Activated CD8-positive, alpha-beta T cell treated with anti-CD3 and anti-CD28 coated beads for 36 hours (primary cell): ENCODE results near the gene TMEM62. TPM values are rescaled to one million over a fixed set of nuclear protein-coding genes. Genes with fewer than 3 reads are reported as not detected.
"Not testable (repeated sequence)": the region's sequence is repeated elsewhere in the genome, so short reads cannot be mapped to it uniquely, and the experiment has no call there.

Experiments used
- ATAC-seq: fragments of 200-7000 bp; cut with Tn5 transposase; one replicate; pipeline ENCODE4 v1.10.0; 2021; ENCODE audit warnings: mild to moderate bottlenecking, moderate library complexity
- CTCF ChIA-PET: fragments of 350-600 bp; sonication (Branson Sonifier 250); formaldehyde crosslinking; loops from one replicate; lab custom pipeline; 2021; ENCODE audit warnings: antibody characterized with exemption; lab: Charles Lee
- POLR2A ChIA-PET: fragments of 350-600 bp; sonication (Branson Sonifier 250); formaldehyde crosslinking; loops from one replicate; lab custom pipeline; 2021; ENCODE audit warnings: antibody characterized with exemption; lab: Charles Lee
- DNase-seq: peaks from one replicate; pipeline ENCODE4 v3.0.0-alpha.2; 2020
- H3K27ac Mint-ChIP-seq: one replicate; pipeline ENCODE4 v1.8.0; 2021; ENCODE audit warnings: mild to moderate bottlenecking, mixed read lengths
- H3K27me3 Mint-ChIP-seq: one replicate; pipeline ENCODE4 v1.8.0; 2021; ENCODE audit warnings: mixed read lengths
- H3K36me3 Mint-ChIP-seq: one replicate; pipeline ENCODE4 v1.8.0; 2021; ENCODE audit warnings: low read depth, mixed read lengths
- H3K4me1 Mint-ChIP-seq: one replicate; pipeline ENCODE4 v1.8.0; 2021; ENCODE audit warnings: low read depth, mixed read lengths
- H3K4me3 Mint-ChIP-seq: one replicate; pipeline ENCODE4 v1.8.0; 2021; ENCODE audit warnings: mild to moderate bottlenecking, moderate library complexity, mixed read lengths
- H3K9me3 Mint-ChIP-seq: one replicate; pipeline ENCODE4 v1.8.0; 2021; ENCODE audit warnings: mixed read lengths
- intact Hi-C: fragments of 100-400 bp; cut with micrococcal nuclease; formaldehyde crosslinking; loops from one replicate; pipeline ENCODE4 v1.10.0; 2022
- total RNA-seq, 2 experiments: library from RNA; stranded (reverse); gene quantifications; one replicate each; pipeline ENCODE4 v1.2.3, GENCODE V29; 2021
- TF ChIP-seq, protein P1 (sequence below): fragments of 200-600 bp; IDR thresholded peaks from one replicate; pipeline ENCODE4 v1.8.0; 2022; ENCODE audit warnings: antibody characterized with exemption, mild to moderate bottlenecking

The TMEM62 gene
- total RNA-seq, 2 experiments from 2014 or later: 10.5 to 11.6 TPM

DNA sequence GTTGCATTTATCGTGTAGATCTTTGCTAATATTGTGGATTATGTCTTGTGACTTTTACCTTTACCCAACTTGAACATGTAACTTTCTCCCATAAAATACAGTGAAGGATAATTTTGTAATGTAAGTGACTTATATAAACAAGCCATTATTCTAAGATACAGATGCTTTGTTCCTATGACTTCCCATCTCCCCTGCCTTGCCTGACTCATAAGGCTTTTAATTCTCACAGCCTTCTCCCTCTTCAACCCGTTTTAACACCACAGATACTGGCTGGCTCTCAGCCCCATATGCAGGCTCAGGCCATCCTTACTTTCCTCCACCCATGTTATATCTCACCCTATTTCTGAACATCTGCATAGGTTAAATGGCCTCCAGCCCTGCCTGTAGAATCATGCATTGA is 55.9 kb downstream of the TMEM62 start:
- intact Hi-C loops: no loop called here
- no peaks in the 10 kb centered on the region for H3K9me3 Mint-ChIP-seq
- H3K4me1 Mint-ChIP-seq: peaks cover 28% of the 10 kb centered on the region
- peaks cover 24% of the 10 kb centered on the region for H3K36me3 Mint-ChIP-seq
- no peaks in the 10 kb centered on the region for H3K27me3 Mint-ChIP-seq
- ChIA-PET POLR2A (no interaction called here), CTCF (interaction anchor here (1.4 kb wide), 1 partner anchor 36 kb away, joined by 4 read pairs; no protein-coding TSS in a partner anchor)
- DNase-seq: no peak
- H3K27ac Mint-ChIP-seq: no peak overlapping the region
- TF ChIP-seq, protein P1, sequence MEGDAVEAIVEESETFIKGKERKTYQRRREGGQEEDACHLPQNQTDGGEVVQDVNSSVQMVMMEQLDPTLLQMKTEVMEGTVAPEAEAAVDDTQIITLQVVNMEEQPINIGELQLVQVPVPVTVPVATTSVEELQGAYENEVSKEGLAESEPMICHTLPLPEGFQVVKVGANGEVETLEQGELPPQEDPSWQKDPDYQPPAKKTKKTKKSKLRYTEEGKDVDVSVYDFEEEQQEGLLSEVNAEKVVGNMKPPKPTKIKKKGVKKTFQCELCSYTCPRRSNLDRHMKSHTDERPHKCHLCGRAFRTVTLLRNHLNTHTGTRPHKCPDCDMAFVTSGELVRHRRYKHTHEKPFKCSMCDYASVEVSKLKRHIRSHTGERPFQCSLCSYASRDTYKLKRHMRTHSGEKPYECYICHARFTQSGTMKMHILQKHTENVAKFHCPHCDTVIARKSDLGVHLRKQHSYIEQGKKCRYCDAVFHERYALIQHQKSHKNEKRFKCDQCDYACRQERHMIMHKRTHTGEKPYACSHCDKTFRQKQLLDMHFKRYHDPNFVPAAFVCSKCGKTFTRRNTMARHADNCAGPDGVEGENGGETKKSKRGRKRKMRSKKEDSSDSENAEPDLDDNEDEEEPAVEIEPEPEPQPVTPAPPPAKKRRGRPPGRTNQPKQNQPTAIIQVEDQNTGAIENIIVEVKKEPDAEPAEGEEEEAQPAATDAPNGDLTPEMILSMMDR: no peak
- ATAC-seq: no peak
- no peak overlapping the region for H3K4me3 Mint-ChIP-seq

DNA sequence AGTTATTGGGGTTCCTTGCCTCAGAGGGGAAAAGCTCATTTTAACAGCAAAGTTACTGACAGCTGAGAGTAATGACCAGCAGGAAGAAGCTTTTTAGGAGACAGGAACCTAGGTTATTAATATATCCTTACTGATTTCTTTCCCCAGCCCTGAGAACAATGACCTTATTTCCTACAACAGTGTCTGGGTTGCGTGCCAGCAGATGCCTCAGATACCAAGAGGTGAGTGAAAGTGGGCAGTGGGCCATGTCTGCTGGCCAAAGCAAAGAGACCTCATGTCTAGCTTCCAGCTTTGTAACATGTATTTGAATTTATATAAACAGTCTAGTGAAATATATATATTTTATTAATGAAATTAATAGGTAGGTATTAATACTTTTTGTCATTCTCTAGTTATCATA is 56.8 kb downstream of the TMEM62 start:
- TF ChIP-seq, protein P1: no peak
- Mint-ChIP-seq H3K4me1 (peaks cover 25% of the 10 kb centered on the region), H3K36me3 (peaks cover 24% of the 10 kb centered on the region), H3K9me3 (no peaks in the 10 kb centered on the region), H3K27ac (no peak overlapping the region), H3K27me3 (no peaks in the 10 kb centered on the region), H3K4me3 (no peak overlapping the region)
- POLR2A ChIA-PET: interaction anchor here (1.1 kb wide), 1 partner anchor 14 kb away, joined by 3 read pairs; no protein-coding TSS in a partner anchor
- CTCF ChIA-PET: interaction anchor here (1.4 to 4.0 kb wide), 3 partner anchors 14 to 96 kb away, joined by 4 to 29 read pairs (median 4); no protein-coding TSS in a partner anchor
- ATAC-seq: no peak
- DNase-seq: no peak
- intact Hi-C loops: no loop called here

DNA sequence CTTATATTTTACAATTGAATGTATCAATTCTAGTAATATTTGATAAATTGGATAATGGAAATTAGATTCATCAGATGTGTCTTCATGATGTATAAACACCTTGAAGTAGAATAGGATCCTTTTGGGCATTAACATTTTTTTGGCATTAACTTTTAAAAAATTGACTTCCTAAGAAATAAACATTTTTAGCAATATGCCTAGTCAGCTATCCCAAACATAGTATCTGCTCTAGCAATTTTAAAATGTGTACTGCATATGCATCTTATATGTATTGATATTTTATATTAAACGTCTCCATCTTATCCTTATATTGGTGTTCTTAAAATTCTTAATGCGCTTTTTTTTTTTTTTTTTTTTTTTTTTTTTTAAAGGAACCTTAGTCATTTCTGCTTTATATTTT is 60.3 kb downstream of the TMEM62 start:
- POLR2A ChIA-PET: no interaction called here
- no peak overlapping the region for H3K27ac Mint-ChIP-seq
- intact Hi-C loops: no loop called here

DNA sequence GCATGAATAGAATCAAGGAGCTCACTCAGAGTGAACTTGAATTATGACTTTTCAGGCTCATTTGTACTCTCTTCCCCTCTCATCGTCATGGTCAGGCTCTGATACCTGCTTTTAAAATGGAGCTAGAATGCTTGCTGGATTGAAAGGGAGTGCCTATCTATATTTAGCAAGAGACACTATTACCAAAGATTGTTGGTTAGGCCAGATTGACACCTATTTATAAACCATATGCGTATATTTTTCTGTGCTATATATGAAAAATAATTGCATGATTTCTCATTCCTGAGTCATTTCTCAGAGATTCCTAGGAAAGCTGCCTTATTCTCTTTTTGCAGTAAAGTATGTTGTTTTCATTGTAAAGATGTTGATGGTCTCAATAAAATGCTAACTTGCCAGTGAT is 61.4 kb downstream of the TMEM62 start:
- ATAC-seq: no peak
- DNase-seq: no peak
- Mint-ChIP-seq H3K4me3 (no peak overlapping the region), H3K4me1 (no peaks in the 10 kb centered on the region), H3K36me3 (peaks cover 32% of the 10 kb centered on the region), H3K27me3 (no peaks in the 10 kb centered on the region), H3K27ac (no peak overlapping the region), H3K9me3 (no peaks in the 10 kb centered on the region)
- intact Hi-C loops: no loop called here
- ChIA-PET CTCF (interaction anchor here (0.8 to 3.0 kb wide), 7 partner anchors 9 to 91 kb away, joined by 3 to 23 read pairs (median 5); partner anchors contain the start of gene CCNDBP1), POLR2A (interaction anchor here (1.5 to 1.6 kb wide), 2 partner anchors 9 to 74 kb away, joined by 3 to 4 read pairs; no protein-coding TSS in a partner anchor)
- TF ChIP-seq, protein P1: no peak

More for the DNA sequence above, 60.3 kb downstream of the TMEM62 start:
- CTCF ChIA-PET: interaction anchor here (1.9 to 4.0 kb wide), 4 partner anchors 10 to 92 kb away, joined by 5 to 29 read pairs (median 13); no protein-coding TSS in a partner anchor
- DNase-seq (no peak), ATAC-seq (no peak)
- Mint-ChIP-seq H3K9me3 (no peaks in the 10 kb centered on the region), H3K27me3 (no peaks in the 10 kb centered on the region), H3K4me3 (no peak overlapping the region), H3K36me3 (peaks cover 38% of the 10 kb centered on the region), H3K4me1 (peaks cover 6% of the 10 kb centered on the region)
- TF ChIP-seq, protein P1: no peak

DNA sequence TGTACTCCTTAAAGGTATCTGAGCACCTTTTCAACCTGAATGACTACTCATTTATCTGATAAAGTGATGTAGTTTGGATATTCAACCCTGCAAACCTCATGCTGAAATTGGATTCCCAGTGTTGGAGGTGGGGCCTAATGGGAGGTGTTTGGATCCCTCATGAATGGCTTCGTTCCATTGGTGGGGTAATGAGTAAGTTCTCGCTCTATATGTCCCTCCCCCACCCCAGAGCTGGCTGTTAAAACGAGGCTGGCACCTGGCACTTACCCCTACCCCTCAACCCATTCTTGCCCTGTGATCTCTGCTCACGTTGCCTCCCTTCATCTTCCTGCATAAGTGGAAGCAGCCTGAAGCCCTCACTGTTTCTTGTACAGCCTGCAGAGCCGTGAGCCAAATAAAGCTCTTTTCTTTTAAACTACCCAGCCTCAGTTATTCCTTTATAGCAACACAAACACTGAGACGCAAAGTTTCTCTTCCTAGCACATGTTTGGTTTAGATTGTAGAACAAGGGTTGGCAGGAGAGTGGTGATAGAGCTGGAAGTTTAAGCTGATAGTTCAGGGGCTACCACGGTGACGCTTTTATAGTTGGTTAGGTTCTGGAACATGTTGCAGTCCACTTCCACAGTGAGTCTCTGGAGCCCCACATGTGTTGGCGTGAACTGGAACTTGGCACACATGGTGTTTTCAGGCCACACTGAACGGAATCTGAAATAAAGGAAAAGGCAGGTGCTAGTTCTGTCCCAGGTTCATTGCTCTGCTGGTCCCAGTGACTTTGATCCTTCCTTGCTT is 63.6 kb downstream of the TMEM62 start:
- TF ChIP-seq, protein P1: no peak
- POLR2A ChIA-PET: interaction anchor here (0.8 kb wide), 1 partner anchor 12 kb away, joined by 3 read pairs; the partner anchor contains the start of gene CCNDBP1
- intact Hi-C loops: no loop called here
- Mint-ChIP-seq H3K27ac (no peak overlapping the region), H3K4me1 (peaks cover 3% of the 10 kb centered on the region), H3K27me3 (no peaks in the 10 kb centered on the region), H3K9me3 (no peaks in the 10 kb centered on the region), H3K36me3 (peaks cover 27% of the 10 kb centered on the region), H3K4me3 (no peak overlapping the region)
- CTCF ChIA-PET: interaction anchor here (1.0 to 3.0 kb wide), 2 partner anchors 28 to 89 kb away, joined by 3 to 13 read pairs; no protein-coding TSS in a partner anchor
- ATAC-seq (no peak), DNase-seq (no peak)

DNA sequence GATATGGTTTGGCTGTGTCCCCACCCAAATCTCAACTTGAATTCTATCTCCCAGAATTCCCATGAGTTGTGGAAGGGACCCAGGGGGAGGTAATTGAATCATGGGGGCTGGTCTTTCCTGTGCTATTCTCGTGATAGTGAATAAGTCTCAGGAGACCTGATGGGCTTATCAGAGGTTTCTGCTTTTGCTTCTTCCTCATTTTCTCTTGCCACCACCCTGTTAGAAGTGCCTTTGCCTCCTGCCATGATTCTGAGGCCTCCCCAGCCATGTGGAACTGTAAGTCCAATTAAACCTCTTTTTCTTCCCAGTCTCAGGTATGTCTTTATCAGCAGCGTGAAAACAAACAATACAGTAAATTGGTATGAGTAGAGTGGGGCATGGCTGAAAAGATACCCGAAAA is 64.4 kb downstream of the TMEM62 start:
- DNase-seq, H3K9me3 Mint-ChIP-seq, H3K4me1 Mint-ChIP-seq, H3K27me3 Mint-ChIP-seq, intact Hi-C loops, ATAC-seq, H3K27ac Mint-ChIP-seq, H3K4me3 Mint-ChIP-seq, POLR2A ChIA-PET: not testable (repeated sequence)
- CTCF ChIA-PET: interaction anchor here (1.0 kb wide), 1 partner anchor 88 kb away, joined by 3 read pairs; no protein-coding TSS in a partner anchor
- H3K36me3 Mint-ChIP-seq: peaks cover 22% of the 10 kb centered on the region

DNA sequence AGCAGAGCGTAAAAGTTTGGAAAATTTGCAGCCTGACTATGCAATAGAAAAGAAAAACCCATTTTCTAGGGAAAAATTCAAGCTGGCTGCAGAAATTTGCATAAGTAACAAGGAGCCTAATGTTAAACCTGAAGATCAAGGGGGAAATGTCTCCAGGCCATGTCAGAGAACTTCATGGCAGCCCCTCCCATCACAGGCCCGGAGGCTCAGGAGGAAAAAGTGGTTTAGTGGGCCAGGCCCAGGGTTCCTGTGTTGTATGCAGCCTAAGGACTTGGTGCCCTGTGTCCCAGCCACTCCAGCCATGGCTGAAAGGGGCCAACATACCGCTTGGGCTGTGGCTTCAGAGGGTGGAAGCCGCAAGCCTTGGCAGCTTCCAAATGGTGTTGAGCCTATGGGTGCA is 65.2 kb downstream of the TMEM62 start:
- H3K9me3 Mint-ChIP-seq, intact Hi-C loops, CTCF ChIA-PET, POLR2A ChIA-PET, H3K4me3 Mint-ChIP-seq, DNase-seq, H3K27me3 Mint-ChIP-seq, H3K27ac Mint-ChIP-seq, ATAC-seq, H3K4me1 Mint-ChIP-seq: not testable (repeated sequence)
- peaks cover 20% of the 10 kb centered on the region for H3K36me3 Mint-ChIP-seq
